Measurements from ENCODE around the gene ZNF536. TPM values are rescaled to one million over a fixed set of nuclear protein-coding genes. Genes with fewer than 3 reads are reported as not detected.
"Not testable (repeated sequence)": the region's sequence is repeated elsewhere in the genome, so short reads cannot be mapped to it uniquely, and the experiment has no call there.

ZNF536 gene
- total and polyA plus RNA-seq, 5 experiments from 2014 or later = not detected

DNA sequence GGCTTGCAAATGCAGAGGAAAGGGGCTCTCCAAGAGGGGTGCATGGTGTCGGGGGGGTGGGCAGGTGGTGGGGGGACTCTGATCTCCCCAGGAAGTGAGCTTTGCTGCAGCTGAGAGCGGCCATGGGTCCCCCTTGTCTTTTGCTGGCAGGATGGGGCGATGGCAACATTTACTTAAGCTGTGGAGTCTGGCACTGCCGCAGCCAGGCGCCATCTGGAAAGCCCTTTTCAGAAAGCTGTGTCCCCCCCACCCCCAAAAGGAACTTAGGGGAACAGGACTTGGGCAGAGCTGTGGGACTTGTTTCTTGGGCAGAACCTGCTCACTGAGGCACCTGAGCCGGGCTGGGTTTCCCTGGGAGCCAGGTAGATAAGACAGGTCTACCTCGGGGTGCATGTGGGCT lies 80.7 kb downstream of the ZNF536 start:
- POLR2A ChIA-PET = interaction anchor here (0.6 kb wide), 1 partner anchor 10 kb away, joined by 5 read pairs; no protein-coding TSS in a partner anchor
- H3K4me1 Mint-ChIP-seq = peaks cover 0 to 6% (median 1%) of the 10 kb centered on the region in 4 donors
- H3K36me3 Mint-ChIP-seq = no peaks in the 10 kb centered on the region

DNA sequence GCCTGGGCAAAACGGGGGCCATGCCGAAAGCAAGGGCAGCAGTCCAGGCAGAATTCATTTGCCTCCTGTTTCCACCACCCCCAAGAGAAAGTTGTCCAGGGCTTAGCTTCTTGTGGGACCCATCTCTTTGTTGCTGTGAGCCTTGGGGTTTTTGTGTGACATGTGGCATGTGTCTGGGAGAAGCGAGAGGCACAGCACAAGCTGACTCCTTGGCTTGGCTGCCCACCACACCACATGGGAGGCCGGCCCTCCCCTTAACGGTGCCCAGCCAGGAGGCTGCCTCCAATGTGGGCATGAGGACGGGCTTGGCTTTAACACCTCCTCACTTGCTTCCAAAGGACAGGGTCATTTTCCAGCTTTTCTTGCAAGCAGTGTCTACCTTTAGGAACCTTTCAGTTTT lies 81.6 kb downstream of the ZNF536 start:
- DNase-seq (no peak), ATAC-seq (no peak)
- POLR2A ChIA-PET = no interaction called here
- Mint-ChIP-seq H3K27ac (no peak overlapping the region), H3K4me3 (no peak overlapping the region), H3K9me3 (no peaks in the 10 kb centered on the region), H3K36me3 (no peaks in the 10 kb centered on the region), H3K27me3 (peaks cover 0 to 12% (median 6%) of the 10 kb centered on the region in 5 donors), H3K4me1 (peaks cover 0 to 6% (median 1%) of the 10 kb centered on the region in 4 donors)

More for the DNA sequence above, 80.7 kb downstream of the ZNF536 start:
- Mint-ChIP-seq H3K4me3 (no peak overlapping the region), H3K27me3 (peaks cover 0 to 12% (median 6%) of the 10 kb centered on the region in 5 donors), H3K27ac (no peak overlapping the region), H3K9me3 (no peaks in the 10 kb centered on the region)
- ATAC-seq = no peak
- no peak for DNase-seq

DNA sequence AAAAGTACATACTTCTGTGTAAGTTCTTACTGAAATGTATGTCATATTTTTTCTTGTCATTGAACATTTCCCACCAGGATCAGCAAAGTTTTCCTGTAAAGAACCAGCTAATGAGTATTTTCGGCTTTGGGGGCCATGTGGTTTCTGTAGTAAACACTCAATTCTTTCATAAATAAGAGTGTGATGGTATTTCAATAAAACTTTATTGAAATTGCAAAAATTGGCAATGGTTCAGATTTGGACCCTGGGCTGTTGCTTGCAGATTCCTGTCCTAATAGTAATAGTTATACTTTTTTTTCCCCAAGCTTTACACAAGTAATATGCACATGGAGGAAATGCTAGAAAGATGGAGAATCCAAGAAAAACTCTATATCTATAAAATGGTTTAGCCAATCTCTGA lies 83.7 kb downstream of the ZNF536 start:
- Mint-ChIP-seq H3K4me1 (no peaks in the 10 kb centered on the region), H3K27ac (no peak overlapping the region), H3K4me3 (no peak overlapping the region), H3K27me3 (peaks cover 0 to 18% (median 8%) of the 10 kb centered on the region in 5 donors), H3K36me3 (no peaks in the 10 kb centered on the region), H3K9me3 (peaks cover 0 to 5% (median 0%) of the 10 kb centered on the region in 9 donors)
- no peak for ATAC-seq
- no peak for DNase-seq
- POLR2A ChIA-PET = no interaction called here

GRCh38 chr19:30457484-30457883 lies 85.3 kb downstream of the ZNF536 start:
- H3K27me3 Mint-ChIP-seq = peaks cover 0 to 14% (median 2%) of the 10 kb centered on the region in 5 donors
- ATAC-seq = no peak
- no peaks in the 10 kb centered on the region for H3K36me3 Mint-ChIP-seq
- H3K27ac Mint-ChIP-seq = no peak overlapping the region
- no peak overlapping the region for H3K4me3 Mint-ChIP-seq
- H3K4me1 Mint-ChIP-seq = no peaks in the 10 kb centered on the region
- POLR2A ChIA-PET = no interaction called here
- H3K9me3 Mint-ChIP-seq = peaks cover 0 to 5% (median 0%) of the 10 kb centered on the region in 9 donors
- no peak for DNase-seq

DNA sequence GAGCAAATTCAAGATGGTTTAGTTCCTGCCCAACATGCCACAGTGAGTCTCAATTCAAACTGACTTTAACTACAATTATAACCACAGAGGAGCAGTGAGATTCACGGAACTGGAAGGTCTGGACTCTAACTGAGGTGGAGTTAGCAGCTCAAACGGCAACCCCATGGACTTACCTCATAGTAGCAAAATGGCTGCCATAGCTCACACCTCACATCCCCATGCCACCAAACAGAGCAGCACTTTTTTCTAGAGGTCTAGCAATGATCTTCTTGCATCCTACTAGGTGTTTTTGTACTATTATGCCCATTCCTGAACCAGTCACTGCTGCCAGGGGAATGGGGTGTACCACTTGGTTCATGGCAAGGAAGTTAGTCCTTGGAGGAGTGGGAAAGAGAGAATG lies 87.7 kb downstream of the ZNF536 start:
- DNase-seq (no peak), ATAC-seq (no peak)
- POLR2A ChIA-PET = no interaction called here
- H3K9me3 Mint-ChIP-seq = peaks cover 0 to 5% (median 0%) of the 10 kb centered on the region in 9 donors
- no peak overlapping the region for H3K27ac Mint-ChIP-seq
- no peaks in the 10 kb centered on the region for H3K4me1 Mint-ChIP-seq
- H3K36me3 Mint-ChIP-seq = no peaks in the 10 kb centered on the region
- H3K4me3 Mint-ChIP-seq = no peak overlapping the region
- peaks cover 0 to 9% (median 0%) of the 10 kb centered on the region in 5 donors for H3K27me3 Mint-ChIP-seq

- POLR2A ChIA-PET = no interaction called here
- Mint-ChIP-seq H3K27me3 (peaks cover 0 to 11% (median 5%) of the 10 kb centered on the region in 5 donors), H3K27ac (no peak overlapping the region), H3K4me3 (no peak overlapping the region), H3K4me1 (peaks cover 0 to 2% (median 0%) of the 10 kb centered on the region in 4 donors), H3K9me3 (peaks cover 0 to 8% (median 0%) of the 10 kb centered on the region in 9 donors), H3K36me3 (no peaks in the 10 kb centered on the region)
- DNase-seq (no peak), ATAC-seq (no peak)
Observed at GRCh38 chr19:30464162-30464561, 92.0 kb downstream of the ZNF536 start.

DNA sequence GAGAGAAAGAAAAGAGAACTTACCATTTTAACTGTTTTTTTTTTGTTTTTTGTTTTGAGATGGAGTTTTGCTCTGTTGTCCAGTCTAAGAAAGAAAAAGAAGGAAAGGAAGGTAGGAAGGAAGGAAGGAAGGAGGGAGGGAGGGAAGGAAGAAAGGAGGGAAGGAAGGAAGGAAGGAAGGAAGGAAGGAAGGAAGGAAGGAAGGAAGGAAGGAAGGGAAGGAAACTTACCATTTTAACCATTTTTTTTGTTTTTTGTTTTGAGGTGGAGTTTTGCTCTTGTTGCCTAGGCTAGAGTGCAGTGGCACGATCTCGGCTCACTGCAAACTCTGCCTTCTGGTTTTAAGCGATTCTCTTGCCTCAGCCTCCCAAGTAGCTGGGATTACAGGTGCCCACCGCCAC lies 94.4 kb downstream of the ZNF536 start:
- H3K9me3 Mint-ChIP-seq, H3K4me1 Mint-ChIP-seq, DNase-seq, H3K4me3 Mint-ChIP-seq, H3K27ac Mint-ChIP-seq, POLR2A ChIA-PET, H3K36me3 Mint-ChIP-seq, H3K27me3 Mint-ChIP-seq, ATAC-seq: not testable (repeated sequence)

GRCh38 chr19:30467239-30467638 lies 95.1 kb downstream of the ZNF536 start:
- no peak overlapping the region for H3K4me3 Mint-ChIP-seq
- DNase-seq (no peak), ATAC-seq (no peak)
- H3K36me3 Mint-ChIP-seq = no peaks in the 10 kb centered on the region
- peaks cover 0 to 5% (median 2%) of the 10 kb centered on the region in 9 donors for H3K9me3 Mint-ChIP-seq
- peaks cover 0 to 2% (median 0%) of the 10 kb centered on the region in 4 donors for H3K4me1 Mint-ChIP-seq
- H3K27me3 Mint-ChIP-seq = peaks cover 0 to 10% (median 0%) of the 10 kb centered on the region in 5 donors
- H3K27ac Mint-ChIP-seq = no peak overlapping the region
- POLR2A ChIA-PET = no interaction called here

- ATAC-seq (no peak), DNase-seq (no peak)
- peaks cover 0 to 10% (median 0%) of the 10 kb centered on the region in 5 donors for H3K27me3 Mint-ChIP-seq
- POLR2A ChIA-PET = no interaction called here
- H3K27ac Mint-ChIP-seq = no peak overlapping the region
- peaks cover 0 to 2% (median 0%) of the 10 kb centered on the region in 4 donors for H3K4me1 Mint-ChIP-seq
- H3K36me3 Mint-ChIP-seq = peaks cover 0 to 4% (median 0%) of the 10 kb centered on the region in 3 donors
- peaks cover 0 to 20% (median 12%) of the 10 kb centered on the region in 9 donors for H3K9me3 Mint-ChIP-seq
- no peak overlapping the region for H3K4me3 Mint-ChIP-seq
Observed at GRCh38 chr19:30469774-30470173, 97.6 kb downstream of the ZNF536 start.

DNA sequence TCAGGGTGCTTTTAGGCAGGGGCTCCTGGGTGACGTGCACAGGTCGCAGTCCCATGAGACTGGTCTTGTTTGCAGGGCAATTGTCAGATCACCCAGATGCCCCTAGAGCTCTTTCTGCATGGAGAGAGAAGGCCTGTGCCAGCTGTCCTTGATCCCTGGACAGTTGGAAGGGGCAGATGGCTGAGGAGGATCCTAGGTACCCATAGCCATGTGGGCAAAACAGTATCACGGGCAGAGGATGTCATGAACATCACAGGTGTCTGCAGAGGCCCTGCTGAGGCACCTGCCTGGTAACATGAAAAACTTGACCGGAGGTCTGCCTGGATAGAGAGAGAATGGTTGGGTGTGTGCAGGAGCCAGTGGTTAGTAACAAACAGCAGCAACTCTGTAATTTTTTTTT lies 99.3 kb downstream of the ZNF536 start:
- POLR2A ChIA-PET = no interaction called here
- no peak overlapping the region for H3K27ac Mint-ChIP-seq
- DNase-seq = no peak
- H3K27me3 Mint-ChIP-seq = peaks cover 0 to 18% (median 0%) of the 10 kb centered on the region in 5 donors
- peaks cover 0 to 24% (median 12%) of the 10 kb centered on the region in 9 donors for H3K9me3 Mint-ChIP-seq
- peaks cover 0 to 2% (median 0%) of the 10 kb centered on the region in 4 donors for H3K4me1 Mint-ChIP-seq
- peaks cover 0 to 4% (median 0%) of the 10 kb centered on the region in 3 donors for H3K36me3 Mint-ChIP-seq
- no peak for ATAC-seq
- H3K4me3 Mint-ChIP-seq = no peak overlapping the region

DNA sequence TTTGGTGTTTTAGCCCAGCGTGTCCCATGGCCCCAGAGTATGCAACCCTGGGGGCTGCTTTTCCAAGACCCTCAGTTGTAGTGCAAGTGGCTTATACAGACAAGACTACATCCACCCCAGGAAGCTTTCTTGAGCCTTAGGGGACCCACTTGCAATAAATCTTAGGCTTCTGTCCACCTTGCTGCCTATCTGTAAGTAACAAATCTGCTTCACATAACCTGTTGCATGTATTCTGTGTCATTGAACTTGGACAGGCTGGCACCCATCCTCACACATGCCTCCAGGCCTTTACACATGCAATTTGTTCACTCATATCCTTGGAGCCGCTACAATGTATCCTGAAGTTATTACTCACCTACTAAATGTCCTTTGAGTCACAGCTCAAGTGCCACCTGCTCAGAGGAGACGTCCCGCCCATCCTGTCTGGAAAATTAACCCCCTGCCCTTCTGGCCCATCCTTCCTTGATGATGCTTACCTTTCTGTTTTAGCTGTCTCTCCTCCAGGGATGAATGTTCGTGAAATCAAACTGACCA lies 101.2 kb downstream of the ZNF536 start:
- H3K36me3 Mint-ChIP-seq = peaks cover 0 to 9% (median 0%) of the 10 kb centered on the region in 3 donors
- H3K4me3 Mint-ChIP-seq = no peak overlapping the region
- ATAC-seq (no peak), DNase-seq (no peak)
- H3K27ac Mint-ChIP-seq = no peak overlapping the region
- H3K27me3 Mint-ChIP-seq = peaks cover 0 to 16% (median 3%) of the 10 kb centered on the region in 5 donors
- H3K4me1 Mint-ChIP-seq = peaks cover 0 to under 1% (median 0%) of the 10 kb centered on the region in 4 donors
- H3K9me3 Mint-ChIP-seq = peaks cover 0 to 24% (median 11%) of the 10 kb centered on the region in 9 donors
- POLR2A ChIA-PET = no interaction called here

DNA sequence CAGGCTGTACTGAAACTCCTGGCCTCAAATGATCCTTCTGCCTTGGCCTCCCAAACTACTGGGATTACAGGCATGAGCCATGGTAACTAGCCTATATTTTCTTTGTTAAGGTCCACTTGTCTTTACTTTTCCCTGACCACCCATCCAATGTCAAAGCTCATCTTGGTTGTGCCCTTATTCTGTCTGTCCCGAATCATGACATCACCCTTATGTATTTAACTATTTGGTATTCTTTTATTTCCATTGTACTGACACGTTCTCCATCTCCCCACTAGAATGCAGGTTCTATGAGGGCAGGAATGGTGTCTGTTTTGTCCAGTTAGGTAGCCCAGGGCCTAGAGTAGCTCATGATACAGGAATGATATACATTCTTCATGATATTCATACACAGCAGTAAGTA lies 104.8 kb downstream of the ZNF536 start:
- POLR2A ChIA-PET = no interaction called here

DNA sequence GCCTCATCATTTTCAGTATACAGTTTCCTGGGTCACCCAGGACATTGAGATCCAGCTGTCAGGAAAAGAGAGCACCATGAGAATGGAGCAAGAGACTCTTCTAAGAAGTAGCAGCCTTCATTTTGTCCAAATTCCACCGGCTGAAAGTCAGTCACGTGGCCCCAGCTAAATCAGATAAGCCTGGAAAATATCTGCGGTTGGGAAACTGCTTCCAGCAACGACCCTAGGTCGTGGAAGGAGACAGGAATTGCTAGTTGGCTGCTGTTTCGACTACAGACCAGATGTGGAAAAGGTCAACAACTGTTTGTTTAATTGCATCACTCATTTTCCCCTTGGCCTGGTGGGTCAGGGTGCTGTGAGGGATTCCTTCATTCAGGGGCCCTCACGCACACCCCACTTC lies 107.0 kb downstream of the ZNF536 start:
- peaks cover 0 to 20% (median 9%) of the 10 kb centered on the region in 9 donors for H3K9me3 Mint-ChIP-seq
- POLR2A ChIA-PET = no interaction called here

More for the DNA sequence above, 104.8 kb downstream of the ZNF536 start:
- no peak for ATAC-seq
- Mint-ChIP-seq H3K36me3 (peaks cover 0 to 9% (median 0%) of the 10 kb centered on the region in 3 donors), H3K9me3 (peaks cover 0 to 26% (median 11%) of the 10 kb centered on the region in 9 donors), H3K4me1 (peaks cover 0 to 2% (median 0%) of the 10 kb centered on the region in 4 donors), H3K27ac (no peak overlapping the region), H3K27me3 (peaks cover 0 to 33% (median 12%) of the 10 kb centered on the region in 5 donors), H3K4me3 (no peak overlapping the region)
- no peak for DNase-seq

More for the DNA sequence above, 107.0 kb downstream of the ZNF536 start:
- Mint-ChIP-seq H3K4me3 (no peak overlapping the region), H3K36me3 (peaks cover 0 to 5% (median 0%) of the 10 kb centered on the region in 3 donors), H3K4me1 (peaks cover 0 to 4% (median 0%) of the 10 kb centered on the region in 4 donors), H3K27me3 (peaks cover 0 to 46% (median 18%) of the 10 kb centered on the region in 5 donors), H3K27ac (no peak overlapping the region)
- DNase-seq = no peak
- ATAC-seq = no peak

Measured in naive thymus-derived CD8-positive, alpha-beta T cell (primary cell).